GM12892 (cell line): ENCODE results near the gene HSPA2.

ENCODE experiments used
- POLR2A ChIP-seq: IDR thresholded peaks from 2 replicates; pipeline ENCODE4 v1.6.1; 2011; ENCODE audit warnings: low read depth, low read length, control low read depth
- TAF1 ChIP-seq: IDR thresholded peaks from 2 replicates; pipeline ENCODE4 v1.6.1; 2011; ENCODE audit warnings: low read depth, mild to moderate bottlenecking, control low read depth, low read length, borderline replicate concordance

DNA sequence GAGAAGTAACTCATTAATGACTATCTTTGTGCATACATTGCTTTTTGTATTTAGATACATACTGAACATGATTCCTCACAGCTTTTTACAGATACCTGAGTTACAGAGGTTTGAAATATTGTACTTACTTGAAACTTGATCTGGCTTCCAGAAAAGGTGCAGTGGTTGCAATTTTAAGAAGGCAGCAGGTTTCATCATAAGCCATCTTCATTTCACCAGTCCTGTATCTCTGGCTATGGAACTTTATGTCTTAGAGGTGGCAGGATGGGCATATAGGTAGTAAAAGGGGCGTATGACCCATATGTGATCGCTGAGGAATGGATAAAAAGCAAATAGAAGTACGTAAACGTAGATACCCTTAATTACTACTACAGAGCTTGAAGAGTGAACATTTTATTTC is 22.3 kb upstream of the HSPA2 start:
- TF ChIP-seq TAF1, result no peak
- no peak for TF ChIP-seq POLR2A
